HG02798 (cell line): ENCODE results near the gene WDFY3.
"Not testable (repeated sequence)": the region's sequence is repeated elsewhere in the genome, so short reads cannot be mapped to it uniquely, and the experiment has no call there.

Experiments
- ATAC-seq: cut with Tn5 transposase; IDR thresholded peaks from one replicate; pipeline ENCODE4 v1.9.1; 2021; ENCODE audit warnings: mild to moderate bottlenecking; ENCODE audit not compliant: unreplicated experiment, poor library complexity

WDFY3 gene

DNA sequence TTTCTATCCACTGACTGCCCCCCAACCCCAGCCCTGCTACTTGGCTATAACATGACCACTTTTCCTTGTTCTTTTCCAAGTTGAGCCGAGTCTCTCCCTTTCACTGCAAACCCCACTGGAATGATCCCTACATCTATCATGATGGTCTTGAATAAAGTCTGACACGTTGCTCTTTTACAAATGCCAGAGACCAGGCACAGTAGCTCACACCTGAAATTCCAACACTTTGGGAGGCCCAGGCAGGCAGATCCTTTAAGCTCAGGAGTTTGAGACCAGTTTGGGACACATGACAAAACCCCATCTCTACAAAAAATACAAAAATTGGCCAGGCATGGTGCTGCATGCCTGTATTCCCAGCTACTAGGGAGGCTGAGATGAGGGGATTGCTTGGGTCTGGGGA lies 100.9 kb downstream of the WDFY3 start:
- no peak for ATAC-seq

DNA sequence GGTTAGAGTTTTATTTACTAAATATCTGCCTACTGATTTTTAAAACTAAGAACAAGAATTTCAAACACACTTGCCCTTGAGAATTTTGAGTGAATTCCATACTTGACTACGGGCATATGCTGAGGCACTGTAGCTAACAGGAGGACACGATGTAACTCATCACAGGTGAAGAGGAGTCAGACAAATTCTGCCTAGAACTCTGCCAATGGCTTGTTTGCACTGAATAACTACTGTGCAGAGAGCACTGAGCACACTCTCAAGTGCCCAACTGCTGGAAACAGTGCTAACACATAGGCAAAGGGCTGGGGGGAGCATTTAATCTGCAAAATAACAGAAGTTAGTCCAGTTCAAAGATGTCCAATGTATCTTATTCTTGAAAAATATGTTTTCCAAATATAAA lies 104.4 kb downstream of the WDFY3 start:
- no peak for ATAC-seq

DNA sequence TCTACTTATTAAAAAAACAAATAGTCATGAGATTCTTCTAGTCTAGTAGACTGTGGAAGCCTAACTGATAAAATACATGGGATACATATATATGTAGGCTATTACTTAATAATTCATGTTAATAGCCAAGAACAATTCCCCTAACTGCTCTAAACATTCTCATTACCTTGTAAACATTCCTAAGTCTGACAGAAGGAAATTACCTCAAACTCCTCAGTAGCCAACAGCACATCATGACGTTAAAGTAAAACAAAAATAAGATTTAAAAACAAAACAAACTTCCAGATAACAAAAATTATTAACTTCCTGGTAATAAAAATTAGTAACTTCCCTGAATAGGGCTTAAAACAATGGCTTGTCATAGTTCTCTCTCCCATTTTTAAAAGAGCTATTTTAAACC lies 109.2 kb downstream of the WDFY3 start:
- ATAC-seq = no peak

DNA sequence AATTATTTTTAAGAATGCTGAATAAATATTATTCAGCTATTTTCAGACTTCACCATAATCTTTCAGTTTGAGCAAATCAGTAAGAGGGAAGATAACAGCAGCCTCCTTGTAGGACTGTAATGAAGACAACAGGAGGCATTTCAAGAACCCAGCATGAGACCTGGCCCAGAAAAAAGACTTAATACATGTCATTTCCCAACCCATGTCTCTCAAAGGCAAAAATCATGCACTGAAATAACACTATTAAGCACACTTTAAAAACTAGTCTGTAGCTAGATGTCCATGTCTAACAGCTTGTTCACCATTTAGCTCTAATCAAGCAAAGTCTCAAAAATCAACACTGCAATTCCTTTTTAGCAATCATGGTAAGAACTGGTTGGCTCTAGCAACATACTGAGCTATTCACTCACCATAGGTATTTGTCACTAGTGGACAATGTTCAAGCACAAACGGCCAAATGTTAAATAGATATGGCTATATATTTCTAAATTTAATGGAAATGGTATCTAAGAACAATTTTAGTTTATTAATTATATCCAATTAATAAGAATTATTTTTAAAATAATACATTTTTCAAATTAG lies 109.9 kb downstream of the WDFY3 start:
- no peak for ATAC-seq

DNA sequence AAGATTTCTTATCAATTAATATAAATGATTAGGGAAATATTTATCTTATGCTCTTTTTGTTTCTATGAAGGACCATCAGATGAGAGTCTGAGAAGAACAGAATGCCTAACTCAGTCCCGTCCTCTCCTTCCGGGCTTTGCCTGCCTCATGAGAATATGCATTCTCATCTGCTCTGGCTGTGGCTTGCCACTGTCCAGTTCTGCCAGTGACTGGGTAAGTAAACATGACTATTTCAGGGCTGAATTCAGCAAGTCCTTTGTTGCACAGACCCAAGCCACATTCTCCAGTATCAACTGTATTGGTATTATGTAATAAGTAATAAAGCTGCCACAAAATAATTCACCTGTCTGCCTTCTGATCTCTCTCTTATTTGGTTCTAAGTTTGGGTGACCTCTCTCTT lies 110.7 kb downstream of the WDFY3 start:
- no peak for ATAC-seq

DNA sequence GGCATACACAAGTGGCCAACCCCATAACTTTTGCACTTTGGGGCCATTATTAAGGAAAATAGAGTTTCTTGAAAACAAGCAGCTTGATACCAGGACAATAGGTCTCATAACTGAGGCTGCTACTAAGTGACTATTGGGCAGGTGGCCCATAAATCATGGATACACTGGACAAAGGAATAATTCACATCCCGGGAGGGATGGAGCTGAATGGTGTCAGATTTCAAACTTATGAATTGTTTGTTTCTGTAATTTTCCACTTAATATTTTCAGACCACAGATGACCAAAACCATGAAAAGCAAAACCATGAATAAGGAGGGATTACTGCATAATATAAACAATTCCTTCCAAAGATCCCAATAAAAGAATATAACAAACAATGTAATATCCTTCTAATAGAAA lies 114.4 kb downstream of the WDFY3 start:
- ATAC-seq = no peak

DNA sequence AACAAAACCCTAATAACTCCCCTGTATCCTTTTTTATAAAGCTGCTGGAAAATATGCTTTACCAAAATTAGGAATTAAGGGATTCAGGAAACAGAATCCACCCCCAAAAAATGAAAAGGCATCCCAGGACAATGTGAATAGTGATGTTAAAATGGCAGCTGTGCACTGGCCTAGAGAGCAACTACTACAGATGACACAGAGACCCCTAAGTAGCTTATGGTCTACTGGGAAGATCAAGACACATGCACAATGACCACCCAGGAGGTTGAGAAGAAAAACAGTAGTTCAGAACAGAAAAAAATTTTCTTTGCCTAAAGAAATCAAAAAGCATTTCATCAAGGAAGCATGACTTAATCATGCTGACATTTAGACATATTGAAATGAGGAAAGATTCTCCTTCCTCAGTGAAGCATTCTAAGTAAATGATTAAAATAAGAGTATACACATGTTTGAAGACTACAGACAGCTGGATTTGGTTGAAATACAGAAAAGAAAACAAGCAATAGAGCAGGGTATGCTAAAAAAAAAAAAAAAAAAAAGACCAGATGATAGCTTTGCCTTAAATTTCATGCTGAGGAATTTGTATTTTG lies 117.3 kb downstream of the WDFY3 start:
- ATAC-seq = no peak

DNA sequence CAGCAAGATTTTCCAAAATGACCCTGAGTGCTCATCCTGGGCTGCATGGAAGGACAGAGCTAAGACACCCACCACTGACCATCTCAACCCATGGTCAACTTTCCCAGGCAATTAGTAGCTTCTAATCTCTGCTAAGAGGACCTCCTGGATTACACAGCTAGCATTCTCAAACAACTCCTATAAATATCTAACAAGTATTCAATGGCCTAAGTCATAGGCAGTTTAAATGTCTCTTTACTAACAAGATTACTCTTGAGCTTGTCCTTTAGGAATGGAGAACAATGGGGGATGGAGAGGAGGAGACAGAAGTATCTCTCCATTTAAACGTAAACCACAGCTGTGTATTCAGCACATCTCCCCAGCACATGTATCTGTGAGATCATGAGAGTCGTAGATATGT lies 118.1 kb downstream of the WDFY3 start:
- ATAC-seq = no peak

DNA sequence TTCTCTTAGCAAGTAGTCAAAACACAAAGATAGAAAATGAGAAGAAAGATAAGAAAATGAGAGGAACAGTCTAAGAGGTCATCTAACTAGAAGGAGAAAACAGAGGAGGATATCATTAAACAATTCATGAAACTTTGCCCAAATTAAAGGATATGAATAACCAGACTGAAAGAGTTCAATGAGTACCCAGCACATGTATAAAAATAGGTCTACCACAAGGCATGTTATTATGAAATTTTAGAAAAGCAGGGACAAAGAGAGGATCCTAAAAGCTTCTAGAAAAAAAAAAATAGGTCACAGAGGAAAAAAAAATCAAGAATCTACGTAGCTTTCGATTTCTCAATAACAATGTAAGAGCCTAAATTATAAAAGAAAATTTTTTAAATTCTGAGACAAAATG lies 118.5 kb downstream of the WDFY3 start:
- no peak for ATAC-seq

DNA sequence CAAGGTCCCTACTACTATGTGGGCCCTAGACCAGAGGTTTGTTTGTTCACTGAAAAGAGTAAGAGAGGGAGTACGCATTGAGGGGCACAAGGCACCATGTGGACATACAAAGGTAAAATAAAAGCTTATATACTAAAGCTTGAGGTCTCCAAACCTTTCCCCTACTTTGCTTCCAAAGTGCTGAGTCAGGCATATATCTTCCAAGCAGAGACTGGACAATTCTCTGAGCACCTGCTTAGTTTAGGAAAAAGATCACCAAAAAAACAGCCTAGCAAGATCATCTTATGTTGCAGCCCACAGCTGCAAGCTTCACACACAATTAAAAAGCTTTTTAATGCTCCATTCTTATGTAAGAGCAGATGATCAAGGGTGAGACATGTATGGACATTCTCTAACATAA lies 119.5 kb downstream of the WDFY3 start:
- ATAC-seq = no peak

DNA sequence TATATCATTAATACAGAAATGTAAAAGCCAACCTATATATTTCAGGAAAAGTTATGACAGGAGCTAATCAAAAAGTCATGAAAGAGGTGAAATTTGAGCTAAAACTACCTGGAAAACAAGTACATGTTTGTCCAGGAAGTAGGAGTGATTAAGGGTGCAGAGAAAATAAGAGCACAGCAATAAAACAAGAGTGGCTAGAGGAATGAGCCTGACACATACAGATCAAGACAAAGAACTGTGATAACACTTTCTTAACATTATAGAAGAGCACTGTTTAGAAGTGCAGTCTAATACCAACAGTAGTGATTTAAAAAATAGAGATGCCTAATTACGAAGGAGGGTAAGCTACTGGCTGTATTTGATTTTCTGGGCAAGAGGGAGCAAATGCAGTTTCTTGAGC lies 125.1 kb downstream of the WDFY3 start:
- no peak for ATAC-seq

DNA sequence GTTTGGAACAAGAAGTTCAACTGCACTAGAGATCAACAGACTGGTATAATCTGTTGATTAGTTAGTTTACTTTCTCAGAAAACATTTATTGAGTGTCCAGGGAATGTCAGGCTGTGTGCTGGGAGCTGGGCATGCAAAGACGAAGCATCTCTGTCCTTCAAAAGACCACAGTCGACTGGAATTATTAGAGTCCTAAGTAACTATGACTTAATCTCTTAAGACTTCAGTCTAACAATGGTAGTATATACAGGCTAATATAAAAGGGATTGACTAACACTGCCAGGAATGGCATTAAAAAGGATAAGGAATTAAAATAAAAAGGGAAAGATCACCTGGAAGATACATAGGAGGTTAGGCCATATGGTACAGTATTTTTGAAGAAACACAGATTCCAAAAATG lies 128.7 kb downstream of the WDFY3 start:
- no peak for ATAC-seq

DNA sequence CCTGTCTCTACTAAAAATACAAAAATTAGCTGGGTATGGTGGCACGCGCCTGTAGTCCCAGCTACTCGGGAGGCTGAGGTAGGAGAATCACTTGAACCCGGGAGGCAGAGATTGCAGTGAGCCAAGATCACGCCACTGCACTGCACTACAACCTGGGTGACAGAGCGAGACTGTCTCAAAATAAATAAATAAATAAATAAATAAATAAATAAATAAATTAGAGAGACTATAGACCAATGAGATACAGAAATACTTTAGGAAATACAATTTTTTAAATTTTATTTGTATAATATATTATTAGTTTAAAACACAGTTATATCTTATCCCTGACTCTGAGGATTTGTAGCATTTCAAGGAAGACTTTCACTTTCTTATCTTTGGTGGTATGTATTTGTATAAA lies 136.9 kb downstream of the WDFY3 start:
- ATAC-seq = not testable (repeated sequence)

DNA sequence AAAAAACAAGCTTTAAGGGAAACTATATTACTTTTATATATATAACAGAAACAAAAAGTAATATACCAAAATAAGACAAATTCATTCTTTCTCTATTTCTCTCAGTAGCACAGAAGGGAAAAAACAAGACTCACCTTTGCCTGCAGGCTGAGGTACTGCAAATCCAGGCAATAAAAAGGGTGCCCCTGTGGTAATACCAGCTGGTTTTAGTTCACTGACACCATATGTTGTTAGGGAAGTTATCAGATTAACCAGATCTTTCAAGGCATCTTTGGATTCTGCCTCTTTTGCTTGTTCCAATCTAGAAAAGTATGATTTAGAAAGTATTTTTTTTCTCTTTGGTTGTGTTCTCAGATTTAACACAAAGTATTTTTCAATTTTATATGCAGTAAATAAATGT lies 139.8 kb downstream of the WDFY3 start:
- ATAC-seq = no peak

DNA sequence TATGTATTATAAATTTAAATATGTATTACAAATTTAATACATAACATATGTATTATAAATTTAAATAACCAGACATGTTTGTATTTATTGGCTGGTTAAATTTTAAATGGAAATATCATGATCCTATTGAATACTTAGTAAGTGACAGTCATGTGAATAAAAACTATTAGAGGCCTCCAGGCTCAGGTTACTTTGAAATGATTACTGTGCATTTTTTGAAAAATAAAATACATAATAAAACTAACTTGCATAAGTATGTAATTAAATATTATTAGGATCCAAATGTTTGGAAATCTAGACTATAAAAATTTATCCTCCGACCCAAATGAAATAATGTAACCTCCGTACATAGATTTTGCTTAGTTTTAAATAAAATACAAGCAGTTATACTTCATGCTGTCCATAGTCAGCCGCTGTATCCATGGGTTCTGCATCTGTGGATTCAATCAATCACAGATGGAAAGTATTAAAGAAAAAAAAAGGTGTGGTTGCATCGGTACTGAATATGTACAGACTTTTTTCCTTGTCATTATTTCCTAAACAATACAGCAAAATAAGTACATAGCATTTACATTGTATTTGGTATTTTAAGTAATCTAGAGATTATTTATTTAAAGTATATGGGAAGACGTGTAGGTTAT lies 140.7 kb downstream of the WDFY3 start:
- ATAC-seq = no peak

DNA sequence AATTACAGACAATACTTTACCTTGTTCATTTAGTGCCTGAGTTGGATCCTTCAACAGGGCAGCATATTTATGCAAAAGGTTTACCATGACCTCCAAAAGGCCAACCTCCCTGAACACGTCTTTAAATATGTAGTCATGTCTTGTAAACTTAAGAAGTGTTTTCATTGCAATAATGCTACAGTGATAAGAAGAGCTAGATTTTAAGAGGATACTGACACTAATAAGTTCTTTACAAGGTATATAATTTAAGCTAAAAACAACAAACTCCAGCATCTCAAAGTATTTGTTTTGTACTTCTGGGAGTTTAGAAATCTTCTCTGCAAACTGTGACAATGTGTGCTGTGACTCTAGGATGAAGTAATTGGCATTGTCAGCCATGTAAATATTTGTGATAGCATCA lies 145.4 kb downstream of the WDFY3 start:
- no peak for ATAC-seq

DNA sequence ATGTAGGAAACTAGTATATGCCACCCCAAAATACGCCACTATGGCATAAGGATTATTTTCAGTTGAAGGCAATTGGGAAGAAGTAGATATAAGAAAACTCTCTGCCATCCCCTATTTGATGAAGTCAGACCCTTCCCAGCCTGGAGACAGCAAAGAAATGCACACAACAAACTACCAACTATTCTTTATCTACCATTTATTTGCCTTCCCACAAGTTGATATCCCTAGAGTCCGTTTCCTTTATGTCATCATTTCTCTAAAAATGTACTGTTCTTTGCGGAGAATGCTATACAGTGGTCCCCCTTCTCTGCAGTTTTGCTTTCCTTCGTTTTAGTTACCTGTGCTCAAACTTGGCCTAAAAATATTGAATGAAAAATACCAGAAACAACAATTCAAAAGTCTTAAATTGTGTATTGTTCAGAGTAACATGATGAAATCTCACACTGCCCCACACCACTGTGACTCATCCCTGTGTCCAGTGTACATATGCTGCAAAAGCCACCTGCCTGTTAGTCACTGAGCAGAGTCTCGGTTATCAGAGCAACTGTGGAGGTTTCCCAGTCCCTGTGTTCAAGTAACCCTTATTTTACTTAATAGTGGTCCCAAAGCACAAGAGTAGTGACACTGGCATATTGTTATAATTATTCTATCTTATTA lies 152.3 kb downstream of the WDFY3 start:
- no peak for ATAC-seq

DNA sequence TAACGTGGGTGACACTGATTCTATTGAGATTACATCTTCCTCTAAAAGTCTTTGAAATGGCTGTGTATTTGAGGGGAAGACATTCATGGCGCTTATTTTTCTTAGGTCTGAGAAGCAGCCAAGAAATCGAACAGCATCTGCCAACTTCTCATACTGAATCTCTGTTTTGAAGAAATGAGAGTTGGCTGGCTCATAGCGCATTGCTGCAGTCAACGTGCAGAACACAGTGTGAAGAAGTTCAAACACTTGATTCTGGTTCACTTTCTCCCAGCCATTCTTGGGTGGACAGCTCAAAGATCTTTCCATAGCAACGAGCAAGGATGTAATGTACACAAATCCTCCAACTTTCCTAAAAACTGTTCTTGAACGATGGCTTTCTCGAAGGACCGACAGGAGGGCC lies 156.5 kb downstream of the WDFY3 start:
- no peak for ATAC-seq

DNA sequence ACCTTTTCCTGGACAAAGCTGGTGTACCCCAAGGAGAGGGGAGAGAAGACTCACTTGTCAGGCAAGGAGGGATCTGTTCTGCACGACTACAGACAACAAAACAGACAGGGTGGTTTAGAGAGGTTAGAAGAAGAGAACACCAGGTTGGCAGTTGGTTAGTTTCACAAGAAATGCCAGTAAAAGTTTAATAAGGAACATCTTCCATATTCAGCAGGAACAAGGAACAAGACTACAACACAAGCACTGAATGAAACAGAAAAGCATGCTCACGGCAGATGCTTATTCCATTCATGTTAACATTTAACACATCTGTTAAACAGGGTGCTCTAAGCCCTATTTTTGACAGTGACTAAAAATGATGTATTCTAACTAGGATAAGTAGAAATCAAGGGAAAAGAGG lies 158.2 kb downstream of the WDFY3 start:
- ATAC-seq = no peak

DNA sequence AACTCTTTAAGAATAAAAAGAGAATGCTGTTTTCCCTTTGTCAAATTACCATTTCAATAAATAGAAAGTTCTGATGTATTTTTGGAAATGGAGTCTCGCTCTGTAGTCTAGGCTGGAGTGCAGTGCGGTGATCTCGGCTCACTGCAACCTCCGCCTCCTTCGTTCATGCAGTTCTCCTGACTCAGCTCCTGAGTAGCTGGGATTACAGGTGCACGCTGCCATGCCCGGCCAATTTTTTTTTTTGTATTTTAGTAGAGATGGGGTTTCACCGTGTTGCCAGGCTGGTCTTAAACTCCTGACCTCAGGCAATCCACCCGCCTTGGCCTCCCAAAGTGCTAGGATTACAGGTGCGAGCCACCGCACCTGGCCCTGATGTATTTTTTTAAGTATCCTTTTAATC lies 159.9 kb downstream of the WDFY3 start:
- ATAC-seq = not testable (repeated sequence)

DNA sequence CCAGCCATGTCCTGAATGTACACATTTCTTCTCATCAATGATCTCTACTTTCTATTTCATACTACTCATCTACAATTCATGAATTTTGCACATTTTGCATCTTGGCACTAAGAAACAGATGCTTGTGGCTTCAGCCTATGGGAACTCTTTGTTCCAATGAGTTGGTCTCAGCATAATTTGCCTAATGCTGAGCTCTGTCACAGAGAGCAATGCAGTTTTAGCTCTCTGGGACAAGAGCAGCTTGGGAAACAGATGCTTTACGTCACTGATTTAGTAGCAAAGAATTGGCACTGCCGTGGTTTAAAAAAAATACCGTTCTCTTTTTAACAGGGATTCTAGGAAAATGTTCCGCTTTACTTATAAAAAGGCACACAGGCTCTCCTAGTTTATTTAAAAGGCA lies 162.4 kb downstream of the WDFY3 start:
- ATAC-seq = no peak

DNA sequence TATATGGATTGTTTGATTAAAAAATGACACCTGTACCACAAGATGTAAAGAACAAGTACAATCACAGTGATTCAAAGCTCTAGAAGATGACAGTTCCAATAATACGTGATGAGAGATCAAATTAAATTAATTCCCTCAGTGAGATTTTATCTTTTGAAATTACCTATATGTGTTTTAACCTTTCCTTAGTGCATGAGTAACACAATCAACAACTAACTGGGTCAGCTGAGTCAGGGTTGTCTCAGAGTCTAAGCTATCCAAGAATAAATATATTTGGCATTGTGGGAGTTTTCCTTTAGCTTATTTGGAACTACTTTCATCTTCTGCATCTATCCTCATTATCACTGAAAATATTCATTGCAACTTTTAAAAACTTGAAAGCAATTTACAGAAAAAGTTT lies 162.8 kb downstream of the WDFY3 start:
- ATAC-seq = no peak
